Activated CD8-positive, alpha-beta T cell treated with anti-CD3 and anti-CD28 coated beads for 36 hours (primary cell): ENCODE data around the gene CELF6. TPM values are rescaled to one million over a fixed set of nuclear protein-coding genes. Genes with fewer than 3 reads are reported as not detected.

ENCODE experiments used
- ATAC-seq: fragments of 200-7000 bp; cut with Tn5 transposase; one replicate; pipeline ENCODE4 v1.10.0; 2021; ENCODE audit warnings: mild to moderate bottlenecking, moderate library complexity
- CTCF ChIA-PET: fragments of 350-600 bp; sonication (Branson Sonifier 250); formaldehyde crosslinking; loops from one replicate; lab custom pipeline; 2021; ENCODE audit warnings: antibody characterized with exemption; lab: Charles Lee
- POLR2A ChIA-PET: fragments of 350-600 bp; sonication (Branson Sonifier 250); formaldehyde crosslinking; loops from one replicate; lab custom pipeline; 2021; ENCODE audit warnings: antibody characterized with exemption; lab: Charles Lee
- DNase-seq: peaks from one replicate; pipeline ENCODE4 v3.0.0-alpha.2; 2020
- H3K27ac Mint-ChIP-seq: one replicate; pipeline ENCODE4 v1.8.0; 2021; ENCODE audit warnings: mild to moderate bottlenecking, mixed read lengths
- H3K27me3 Mint-ChIP-seq: one replicate; pipeline ENCODE4 v1.8.0; 2021; ENCODE audit warnings: mixed read lengths
- H3K36me3 Mint-ChIP-seq: one replicate; pipeline ENCODE4 v1.8.0; 2021; ENCODE audit warnings: low read depth, mixed read lengths
- H3K4me1 Mint-ChIP-seq: one replicate; pipeline ENCODE4 v1.8.0; 2021; ENCODE audit warnings: low read depth, mixed read lengths
- H3K4me3 Mint-ChIP-seq: one replicate; pipeline ENCODE4 v1.8.0; 2021; ENCODE audit warnings: mild to moderate bottlenecking, moderate library complexity, mixed read lengths
- H3K9me3 Mint-ChIP-seq: one replicate; pipeline ENCODE4 v1.8.0; 2021; ENCODE audit warnings: mixed read lengths
- intact Hi-C: fragments of 100-400 bp; cut with micrococcal nuclease; formaldehyde crosslinking; loops from one replicate; pipeline ENCODE4 v1.10.0; 2022
- total RNA-seq, 2 experiments: library from RNA; stranded (reverse); gene quantifications; one replicate each; pipeline ENCODE4 v1.2.3, GENCODE V29; 2021
- TF ChIP-seq, protein P1 (sequence below): fragments of 200-600 bp; IDR thresholded peaks from one replicate; pipeline ENCODE4 v1.8.0; 2022; ENCODE audit warnings: antibody characterized with exemption, mild to moderate bottlenecking

Gene CELF6
- total RNA-seq, 2 experiments from 2014 or later: 0.18 to 0.20 TPM

DNA sequence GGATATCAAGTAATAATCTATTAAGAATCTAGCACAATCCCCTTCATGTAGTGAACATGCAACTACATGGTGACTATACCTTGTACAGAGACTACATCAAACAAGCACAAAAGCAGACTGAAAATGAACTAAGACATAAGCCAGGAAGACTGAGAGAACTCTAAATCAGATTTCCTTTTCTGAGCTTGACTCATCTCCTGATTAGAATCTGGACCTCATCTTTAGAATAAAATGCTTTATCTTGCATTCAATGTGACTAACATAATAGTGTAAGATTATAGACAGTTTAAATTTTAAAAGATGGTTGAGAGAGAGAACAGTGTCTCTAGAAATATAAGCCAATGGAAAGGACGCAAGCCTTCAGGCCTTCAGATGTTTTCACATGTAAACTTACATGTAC, 71.4 kb downstream of the CELF6 start:
- POLR2A ChIA-PET: interaction anchor here (1.7 kb wide), 1 partner anchor 12 kb away, joined by 3 read pairs; no protein-coding TSS in a partner anchor
- Mint-ChIP-seq H3K27ac (no peak overlapping the region), H3K9me3 (no peaks in the 10 kb centered on the region), H3K36me3 (peaks cover 36% of the 10 kb centered on the region), H3K27me3 (no peaks in the 10 kb centered on the region), H3K4me3 (no peak overlapping the region), H3K4me1 (no peaks in the 10 kb centered on the region)
- ATAC-seq (no peak), DNase-seq (no peak)
- intact Hi-C loops: no loop called here
- TF ChIP-seq, protein P1, sequence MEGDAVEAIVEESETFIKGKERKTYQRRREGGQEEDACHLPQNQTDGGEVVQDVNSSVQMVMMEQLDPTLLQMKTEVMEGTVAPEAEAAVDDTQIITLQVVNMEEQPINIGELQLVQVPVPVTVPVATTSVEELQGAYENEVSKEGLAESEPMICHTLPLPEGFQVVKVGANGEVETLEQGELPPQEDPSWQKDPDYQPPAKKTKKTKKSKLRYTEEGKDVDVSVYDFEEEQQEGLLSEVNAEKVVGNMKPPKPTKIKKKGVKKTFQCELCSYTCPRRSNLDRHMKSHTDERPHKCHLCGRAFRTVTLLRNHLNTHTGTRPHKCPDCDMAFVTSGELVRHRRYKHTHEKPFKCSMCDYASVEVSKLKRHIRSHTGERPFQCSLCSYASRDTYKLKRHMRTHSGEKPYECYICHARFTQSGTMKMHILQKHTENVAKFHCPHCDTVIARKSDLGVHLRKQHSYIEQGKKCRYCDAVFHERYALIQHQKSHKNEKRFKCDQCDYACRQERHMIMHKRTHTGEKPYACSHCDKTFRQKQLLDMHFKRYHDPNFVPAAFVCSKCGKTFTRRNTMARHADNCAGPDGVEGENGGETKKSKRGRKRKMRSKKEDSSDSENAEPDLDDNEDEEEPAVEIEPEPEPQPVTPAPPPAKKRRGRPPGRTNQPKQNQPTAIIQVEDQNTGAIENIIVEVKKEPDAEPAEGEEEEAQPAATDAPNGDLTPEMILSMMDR: no peak
- CTCF ChIA-PET: no interaction called here

DNA sequence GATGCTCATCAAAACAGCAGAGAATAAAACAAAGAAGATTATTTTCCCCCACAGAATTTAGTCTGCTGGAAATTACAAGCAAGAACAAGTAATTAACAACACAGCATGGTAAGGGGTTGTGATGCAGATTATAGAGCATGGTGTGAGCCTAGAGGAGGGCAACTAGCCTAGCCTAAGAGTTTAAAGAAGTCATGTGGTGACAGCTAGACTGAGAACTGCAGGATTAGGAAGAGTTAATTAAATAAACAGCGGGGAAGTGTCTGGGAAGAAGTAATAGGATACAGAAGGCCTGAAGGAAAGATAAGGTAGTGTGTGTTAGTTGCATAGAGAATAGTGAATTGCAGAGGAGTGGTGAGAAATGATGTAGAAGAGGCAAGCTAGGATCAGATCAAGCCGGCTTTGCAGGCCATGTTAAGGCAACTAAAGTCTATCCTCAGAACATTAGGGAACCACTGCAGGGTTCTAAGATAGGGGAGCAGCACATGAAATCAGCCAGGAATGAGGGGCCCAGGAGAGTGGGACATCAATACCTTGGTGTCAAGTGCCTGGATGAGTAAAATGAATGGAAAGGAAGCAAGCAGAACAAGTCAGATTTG, 77.1 kb downstream of the CELF6 start:
- TF ChIP-seq, protein P1: no peak
- Mint-ChIP-seq H3K4me3 (no peak overlapping the region), H3K4me1 (peaks cover 13% of the 10 kb centered on the region), H3K27ac (peak overlapping the region; percentile 27), H3K36me3 (peaks cover 33% of the 10 kb centered on the region), H3K9me3 (no peaks in the 10 kb centered on the region), H3K27me3 (no peaks in the 10 kb centered on the region)
- CTCF ChIA-PET: interaction anchor here (1.0 to 1.3 kb wide), 2 partner anchors 16 to 479 kb away, joined by 3 read pairs; no protein-coding TSS in a partner anchor
- no peak for ATAC-seq
- intact Hi-C loops: no loop called here
- no peak for DNase-seq
- POLR2A ChIA-PET: interaction anchor here (1.1 to 7.9 kb wide), 2 partner anchors 13 to 21 kb away, joined by 3 to 105 read pairs; partner anchors contain the start of gene PKM

DNA sequence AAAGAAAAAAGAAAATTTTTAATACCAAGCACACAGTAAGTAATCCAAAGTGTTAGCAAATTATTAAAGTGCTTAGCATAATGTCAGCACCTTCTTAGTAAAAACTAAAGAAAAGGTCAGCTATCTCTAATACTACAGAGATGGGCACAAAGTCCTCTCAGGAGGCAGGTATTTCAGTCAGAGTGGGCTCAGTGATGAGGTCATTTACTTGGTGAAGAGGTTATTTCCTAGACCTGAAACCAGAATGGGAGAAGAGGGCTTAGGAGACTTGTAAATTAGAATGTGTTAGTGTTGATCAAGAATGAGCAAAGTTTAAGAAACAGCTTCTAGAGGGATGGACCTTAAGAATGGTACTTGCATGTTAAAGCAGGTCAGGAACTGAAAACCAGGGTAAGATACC, 80.3 kb downstream of the CELF6 start:
- H3K27ac Mint-ChIP-seq: peak overlapping the region; percentile 62

DNA sequence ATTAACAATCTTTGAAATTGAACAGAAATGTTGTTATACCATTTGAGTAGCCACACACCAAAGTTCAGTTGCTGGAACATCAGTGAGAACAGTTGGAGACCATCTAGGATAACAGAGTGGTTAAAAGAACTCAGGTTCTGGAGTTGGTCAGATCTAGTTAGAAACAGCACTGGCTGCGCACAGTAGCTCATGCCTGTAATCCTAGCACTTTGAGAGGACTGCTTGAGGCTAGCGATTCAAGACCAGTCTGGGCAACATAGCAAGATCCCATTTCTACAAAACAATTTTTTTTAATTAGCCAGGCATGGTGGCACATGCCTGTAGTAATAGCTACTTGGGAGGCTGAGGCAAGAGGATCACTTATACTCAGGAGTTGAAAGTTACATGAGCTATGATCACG, 81.4 kb downstream of the CELF6 start:
- peak overlapping the region; percentile 58 for H3K27ac Mint-ChIP-seq
- no peaks in the 10 kb centered on the region for H3K9me3 Mint-ChIP-seq
- H3K4me1 Mint-ChIP-seq: peaks cover 37% of the 10 kb centered on the region
- ChIA-PET CTCF (interaction anchor here (5.2 kb wide), 1 partner anchor 11 kb away, joined by 35 read pairs; no protein-coding TSS in a partner anchor), POLR2A (interaction anchor here (0.6 to 7.9 kb wide), 7 partner anchors 9 to 121 kb away, joined by 3 to 105 read pairs (median 4); partner anchors contain the start of genes GRAMD2A, MYO9A, PKM and SENP8)
- intact Hi-C loops: no loop called here
- DNase-seq: no peak
- TF ChIP-seq, protein P1: no peak
- ATAC-seq: no peak
- H3K4me3 Mint-ChIP-seq: no peak overlapping the region
- peaks cover 1% of the 10 kb centered on the region for H3K27me3 Mint-ChIP-seq
- peaks cover 24% of the 10 kb centered on the region for H3K36me3 Mint-ChIP-seq

More for the DNA sequence above, 80.3 kb downstream of the CELF6 start:
- CTCF ChIA-PET: interaction anchor here (0.9 to 5.2 kb wide), 3 partner anchors 12 to 40 kb away, joined by 3 to 35 read pairs (median 3); no protein-coding TSS in a partner anchor
- DNase-seq: no peak
- no peak for ATAC-seq
- Mint-ChIP-seq H3K36me3 (peaks cover 29% of the 10 kb centered on the region), H3K4me3 (no peak overlapping the region), H3K9me3 (no peaks in the 10 kb centered on the region), H3K27me3 (peaks cover 1% of the 10 kb centered on the region), H3K4me1 (peaks cover 31% of the 10 kb centered on the region)
- TF ChIP-seq, protein P1: no peak
- intact Hi-C loops: no loop called here
- POLR2A ChIA-PET: interaction anchor here (0.8 to 7.9 kb wide), 9 partner anchors 10 to 122 kb away, joined by 3 to 105 read pairs (median 4); partner anchors contain the start of genes GRAMD2A, MYO9A, PKM and SENP8

DNA sequence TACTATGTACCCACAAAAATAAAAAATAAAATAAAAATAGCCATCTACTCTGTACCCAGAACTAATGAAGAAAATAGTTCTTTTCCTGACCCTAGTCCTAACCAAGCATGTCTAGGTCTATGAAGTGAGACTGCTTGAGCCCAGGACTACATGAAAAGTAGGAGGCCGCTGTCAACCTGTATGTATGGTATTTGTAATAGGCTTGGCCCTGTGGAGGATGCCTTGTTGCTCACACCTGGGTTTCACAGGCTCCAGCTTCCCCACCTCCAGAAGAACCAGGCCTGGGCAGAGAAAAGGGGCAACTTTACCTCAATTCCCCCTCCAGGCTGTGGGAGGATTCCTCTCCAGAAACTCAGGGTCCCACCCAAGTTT, 82.1 kb downstream of the CELF6 start:
- Mint-ChIP-seq H3K9me3 (no peaks in the 10 kb centered on the region), H3K27ac (peak overlapping the region; percentile 91), H3K4me1 (peaks cover 39% of the 10 kb centered on the region), H3K27me3 (peaks cover 1% of the 10 kb centered on the region), H3K36me3 (peaks cover 22% of the 10 kb centered on the region), H3K4me3 (peak overlapping the region; percentile 66)
- intact Hi-C loops: no loop called here
- POLR2A ChIA-PET: interaction anchor here (1.1 to 7.9 kb wide), 3 partner anchors 8 to 81 kb away, joined by 3 to 105 read pairs (median 3); partner anchors contain the start of gene PKM
- TF ChIP-seq, protein P1: no peak
- ATAC-seq (peak; percentile 21), DNase-seq (no peak)
- CTCF ChIA-PET: interaction anchor here (5.2 kb wide), 1 partner anchor 11 kb away, joined by 35 read pairs; no protein-coding TSS in a partner anchor
